Right ventricle myocardium inferior (tissue), 1 donor: Measurements from ENCODE around the gene NDC80. TPM values are rescaled to one million over a fixed set of nuclear protein-coding genes. Genes with fewer than 3 reads are reported as not detected.
"Not testable (repeated sequence)": the region's sequence is repeated elsewhere in the genome, so short reads cannot be mapped to it uniquely, and the experiment has no call there.

Experiments used
- ATAC-seq: fragments of 200-7000 bp; cut with Tn5 transposase; one replicate; pipeline ENCODE4 v1.9.1; 2020; ENCODE audit warnings: mild to moderate bottlenecking, moderate library complexity
- DNase-seq: peaks from one replicate; pipeline ENCODE4 v3.0.0; 2021; ENCODE audit errors: missing footprints
- intact Hi-C: fragments of 100-400 bp; cut with DNase I; formaldehyde crosslinking; loops from one replicate; pipeline ENCODE4 v1.11.0; 2022
- long read RNA-seq: library from polyadenylated mRNA; unstranded; transcript quantifications from one replicate; pipeline ENCODE4 v2.0.0, GENCODE V29; 2021
- total RNA-seq: library from RNA; stranded (reverse); fragmentation: NEBNext Ultra II Directional; extraction: Animal tissue kit (Norgen Biotek cat#: 25700); gene quantifications from one replicate; pipeline ENCODE4 v1.2.1, GENCODE V29; 2021
- donor health status: DM: no; HTN: yes; CAD: no; lungs with severe emphysema.

The NDC80 gene
- 0.54 TPM for total RNA-seq
- long read RNA-seq, partial matches to known transcripts = 0 of 2 reads
- long read RNA-seq, other reads (novel, unspliced or antisense) = 0 of 2 reads

- ATAC-seq (peak; percentile 93), DNase-seq (peak; percentile 94)
- intact Hi-C loops = loop anchor here (1.0 kb wide), 1 partner anchor 84 kb away; the partner anchor contains the start of gene SMCHD1
Observed at GRCh38 chr18:2571200-2572170, at the start of gene NDC80, which contains the start of gene METTL4. Gene NDC80, plus strand, starts transcription at chr18:2571557. Its CDS starts 1,429 bp downstream, at chr18:2572986. Gene METTL4, minus strand, starts transcription at chr18:2571505. Its CDS starts 4,289 bp downstream, at chr18:2567216.

GRCh38 chr18:2522112-2522511 is 49.2 kb upstream of the NDC80 start:
- DNase-seq (no peak), ATAC-seq (no peak)
- intact Hi-C loops = no loop called here

DNA sequence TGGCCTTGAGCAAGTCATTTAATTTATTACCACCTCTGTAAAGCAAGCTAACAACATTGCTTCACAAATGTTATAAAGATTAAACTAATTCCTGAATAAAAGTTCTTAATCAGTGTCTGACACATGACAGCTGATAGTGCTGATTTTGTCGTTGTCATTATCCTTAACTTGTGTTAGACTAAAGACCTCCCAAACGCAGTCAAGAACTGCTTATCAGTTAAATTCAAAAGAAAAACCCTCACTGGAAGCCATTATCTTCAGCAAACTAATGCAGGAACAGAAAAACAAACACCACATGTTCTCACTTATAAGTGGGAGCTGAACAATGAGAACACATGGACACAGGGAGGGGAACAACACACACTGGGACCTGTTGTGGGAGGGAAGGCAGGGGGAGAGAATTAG is 46.6 kb upstream of the NDC80 start:
- DNase-seq, ATAC-seq, intact Hi-C loops: not testable (repeated sequence)

- ATAC-seq = no peak
- DNase-seq = no peak
- intact Hi-C loops = no loop called here
Observed at GRCh38 chr18:2526329-2526728, 45.0 kb upstream of the NDC80 start.

- DNase-seq = no peak
- no peak for ATAC-seq
- intact Hi-C loops = no loop called here
Observed at GRCh38 chr18:2529154-2529553, 42.2 kb upstream of the NDC80 start.

- ATAC-seq (no peak), DNase-seq (no peak)
- intact Hi-C loops = no loop called here
Observed at GRCh38 chr18:2531751-2532150, 39.6 kb upstream of the NDC80 start.

- intact Hi-C loops = no loop called here
- DNase-seq = no peak
Observed at GRCh38 chr18:2532797-2533196, 38.6 kb upstream of the NDC80 start.

GRCh38 chr18:2534906-2535305 is 36.5 kb upstream of the NDC80 start:
- ATAC-seq = no peak
- intact Hi-C loops = no loop called here
- no peak for DNase-seq

More at GRCh38 chr18:2532797-2533196, 38.6 kb upstream of the NDC80 start:
- ATAC-seq = no peak

DNA sequence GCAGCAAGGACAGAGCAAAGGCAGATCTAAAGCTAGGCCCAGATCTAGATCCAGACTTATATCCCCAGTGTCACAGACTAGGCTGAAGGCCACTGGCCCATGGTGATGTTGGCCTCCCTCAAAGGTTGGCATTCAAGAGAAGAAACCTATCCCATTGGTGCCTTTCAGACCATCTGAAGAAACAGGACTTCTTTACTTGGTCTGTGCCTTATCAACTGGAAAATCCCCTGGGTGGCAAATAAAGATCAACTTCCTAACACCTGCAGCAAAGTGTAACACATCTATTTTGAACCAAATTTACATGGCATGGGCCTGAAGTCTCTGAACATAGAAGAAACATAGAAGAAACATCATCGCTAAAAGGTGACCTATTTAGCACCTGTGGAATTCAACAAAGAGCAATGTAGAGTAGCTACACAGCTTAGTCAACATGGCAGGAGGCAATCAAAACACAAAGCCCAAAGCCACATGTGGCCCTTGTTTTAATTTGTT is 35.9 kb upstream of the NDC80 start:
- intact Hi-C loops = no loop called here
- DNase-seq (no peak), ATAC-seq (no peak)

DNA sequence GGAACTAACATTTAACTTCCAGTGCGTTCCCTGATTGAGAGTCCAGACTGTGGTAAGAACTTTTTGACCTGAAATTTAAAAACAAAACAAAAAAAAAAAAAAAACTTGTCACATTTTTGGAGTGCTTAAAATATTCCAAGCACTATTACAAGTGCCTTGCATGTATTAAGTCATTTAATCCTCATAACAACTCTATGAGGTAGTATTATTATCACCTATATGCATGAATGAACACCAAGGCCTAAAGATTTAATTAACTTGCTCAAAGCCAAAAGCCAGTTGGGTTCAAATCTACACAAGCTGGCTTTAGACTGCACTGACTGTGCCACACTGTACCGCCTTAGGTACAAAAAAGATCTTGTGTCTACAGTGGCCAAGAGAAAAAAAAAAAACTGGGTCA is 35.3 kb upstream of the NDC80 start:
- DNase-seq (no peak), ATAC-seq (no peak)
- intact Hi-C loops = no loop called here

DNA sequence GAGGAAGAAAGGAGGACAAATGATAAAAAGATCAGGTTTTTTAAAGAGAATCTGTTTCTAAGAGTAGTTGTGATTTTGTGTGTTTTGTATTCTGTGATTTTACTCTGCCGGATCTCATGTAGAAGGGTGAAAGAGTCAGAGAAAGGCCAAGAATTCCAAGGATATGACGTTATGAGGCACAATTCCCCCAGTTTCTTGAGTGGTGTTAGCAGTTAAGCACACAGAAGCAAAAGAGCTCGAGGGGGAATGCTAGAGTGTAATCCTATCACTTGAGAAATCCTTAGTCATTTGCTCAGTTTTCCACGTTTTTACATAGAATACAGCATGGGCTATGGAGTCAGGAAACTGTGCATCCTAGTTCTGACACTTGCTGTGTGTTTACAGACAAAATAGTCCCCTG is 34.9 kb upstream of the NDC80 start:
- DNase-seq = no peak
- intact Hi-C loops = no loop called here
- peak; percentile 46 for ATAC-seq

GRCh38 chr18:2537296-2537695 is 34.1 kb upstream of the NDC80 start:
- no peak for ATAC-seq
- DNase-seq = no peak
- intact Hi-C loops = no loop called here

- DNase-seq = no peak
- ATAC-seq = no peak
- intact Hi-C loops = no loop called here
Observed at GRCh38 chr18:2538236-2538635, 33.1 kb upstream of the NDC80 start.

DNA sequence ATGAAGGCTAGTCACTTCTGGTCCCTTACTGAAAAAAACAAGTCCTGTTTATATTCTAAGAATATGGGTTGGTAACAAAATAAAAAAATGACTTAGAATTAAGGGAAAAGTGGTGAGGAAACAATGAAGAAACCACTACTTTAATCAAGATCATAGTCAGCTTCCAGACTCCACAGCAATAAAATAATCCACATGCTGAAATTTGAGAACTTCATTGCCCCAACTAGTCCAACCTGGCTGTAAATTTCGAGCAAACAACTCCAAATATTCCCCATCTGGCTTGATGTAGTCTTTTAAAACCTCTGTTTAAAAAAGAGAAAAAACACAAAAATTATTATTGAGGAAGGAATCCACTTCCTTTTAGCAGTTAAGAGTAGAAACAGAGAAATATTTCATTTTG is 32.5 kb upstream of the NDC80 start:
- intact Hi-C loops = no loop called here
- no peak for ATAC-seq
- DNase-seq = no peak

DNA sequence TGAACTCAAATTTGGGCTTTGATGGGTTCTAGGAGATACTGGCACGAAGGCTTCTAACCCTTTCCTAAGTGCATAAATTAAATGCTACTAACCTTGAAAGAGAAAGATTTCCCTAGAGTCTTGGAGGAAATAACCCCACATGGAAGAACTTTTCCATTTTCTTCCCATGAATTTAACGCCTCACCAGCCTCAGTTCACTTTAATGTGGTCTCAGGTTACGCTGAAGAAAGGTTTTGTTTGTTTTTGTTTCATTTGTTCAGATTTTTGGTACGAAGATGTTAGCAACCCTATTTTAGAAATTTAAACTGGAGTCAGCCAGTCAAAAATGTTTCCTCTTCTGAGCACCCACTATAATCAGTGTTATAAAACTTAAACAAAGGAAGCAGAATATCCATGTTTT is 30.8 kb upstream of the NDC80 start:
- ATAC-seq (no peak), DNase-seq (no peak)
- intact Hi-C loops = no loop called here

DNA sequence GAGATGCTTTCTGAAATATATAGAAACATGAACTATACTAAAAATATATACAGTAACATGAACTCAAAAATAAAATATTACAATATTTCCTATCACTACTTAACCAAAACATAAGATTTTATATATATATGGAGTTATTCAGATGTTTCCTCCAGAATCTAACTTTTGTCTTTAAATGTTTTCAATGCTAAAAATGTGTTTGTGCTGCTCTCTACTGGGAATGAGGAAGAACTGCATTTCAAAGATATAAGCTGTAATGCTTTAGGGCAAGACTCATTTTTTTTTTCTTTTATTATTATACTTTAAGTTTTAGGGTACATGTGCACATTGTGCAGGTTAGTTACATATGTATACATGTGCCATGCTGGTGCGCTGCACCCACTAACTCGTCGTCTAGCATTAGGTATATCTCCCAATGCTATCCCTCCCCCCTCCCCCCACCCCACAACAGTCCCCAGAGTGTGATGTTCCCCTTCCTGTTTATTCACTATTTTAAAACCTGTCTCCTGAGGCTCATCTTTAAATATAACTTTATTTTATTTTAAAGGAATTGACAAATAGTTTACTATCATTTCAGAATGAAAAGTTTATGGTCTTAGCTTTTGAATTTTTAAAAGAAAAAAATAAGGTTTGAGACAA is 29.3 kb upstream of the NDC80 start:
- DNase-seq, ATAC-seq, intact Hi-C loops: not testable (repeated sequence)

DNA sequence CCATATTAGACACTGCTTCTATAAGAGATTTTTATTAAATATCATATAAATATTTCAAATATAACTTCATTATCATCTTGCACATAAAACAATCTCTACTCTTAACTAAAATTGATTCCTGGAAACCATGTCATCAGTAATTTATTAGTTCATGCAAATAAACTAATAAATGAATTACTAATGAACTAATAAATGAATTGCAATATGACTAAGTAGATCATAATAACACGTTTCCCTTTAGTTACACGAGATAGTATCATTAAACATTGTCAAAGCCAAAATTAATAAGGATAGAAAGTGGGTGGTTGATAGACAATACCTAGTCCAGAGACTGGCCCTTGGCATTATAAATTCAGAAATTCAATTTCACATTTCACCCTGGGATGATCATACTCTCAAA is 26.2 kb upstream of the NDC80 start:
- intact Hi-C loops = loop anchor here (5.0 kb wide), 3 partner anchors 208 to 1683 kb away; no protein-coding TSS in a partner anchor
- no peak for ATAC-seq
- no peak for DNase-seq

DNA sequence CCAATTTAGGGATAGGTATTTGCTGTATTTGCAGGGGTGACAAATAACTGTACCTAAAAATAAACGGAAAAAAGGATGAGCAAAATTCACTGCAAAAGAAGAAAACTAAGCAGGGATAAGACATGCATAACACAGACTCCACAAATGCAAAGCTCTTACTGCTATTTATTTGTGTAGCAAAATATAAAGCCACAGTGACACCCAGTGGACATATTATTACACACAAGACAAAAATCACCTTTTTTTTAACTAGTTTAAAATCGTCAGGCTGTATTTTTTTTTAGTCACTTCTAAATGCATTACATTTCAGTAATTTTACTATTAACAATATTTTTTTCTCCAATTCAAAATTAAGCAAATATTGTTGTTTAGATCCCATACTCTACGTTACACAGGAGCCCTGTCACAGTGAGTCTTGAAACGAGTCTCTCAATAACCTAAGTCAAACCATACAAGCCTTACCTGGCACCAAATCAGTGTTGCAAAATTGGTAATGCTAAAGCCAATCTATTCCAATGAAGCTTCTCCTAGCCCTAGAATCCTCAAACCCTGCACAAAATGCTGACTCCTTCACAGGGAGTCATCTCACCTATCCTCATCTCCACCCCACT is 23.8 kb upstream of the NDC80 start:
- ATAC-seq (no peak), DNase-seq (no peak)
- intact Hi-C loops = loop anchor here (5.0 kb wide), 3 partner anchors 210 to 1685 kb away; no protein-coding TSS in a partner anchor

DNA sequence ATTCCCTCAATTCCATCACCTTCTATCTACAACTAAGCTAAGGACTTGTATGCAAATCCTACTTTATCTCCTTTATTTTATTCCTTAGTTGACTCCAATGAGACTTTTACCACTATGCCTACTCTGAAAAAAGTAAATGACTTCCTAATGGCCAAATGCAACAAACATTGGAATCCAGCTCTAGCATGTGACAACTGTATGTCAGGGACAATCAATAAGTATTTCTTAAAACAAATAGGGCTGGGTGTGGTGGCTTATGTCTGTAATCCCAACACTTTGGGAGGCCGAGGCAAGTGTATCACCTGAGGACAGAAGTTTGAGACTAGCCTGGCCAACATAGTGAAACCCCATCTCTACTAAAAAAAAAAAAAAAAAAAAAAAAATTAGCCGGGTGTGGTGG is 21.9 kb upstream of the NDC80 start:
- DNase-seq (no peak), ATAC-seq (no peak)
- intact Hi-C loops = loop anchor here (5.0 kb wide), 3 partner anchors 212 to 1687 kb away; no protein-coding TSS in a partner anchor
